Breast epithelium (tissue), 4 donors: Measurements from ENCODE around the gene HRAS. TPM values are rescaled to one million over a fixed set of nuclear protein-coding genes. Genes with fewer than 3 reads are reported as not detected.

Source experiments
- DNase-seq, 2 donors: peaks; one replicate each; pipeline ENCODE4 v3.0.0-alpha.2; 2019; ENCODE audit warnings: low spot score in 2 of 2
- H3K27ac ChIP-seq, 2 donors: fragments of 200-600 bp; sonication (generic) in 1 of 2; one replicate each; pipeline ENCODE4 v1.5.1; 2016 to 2019; ENCODE audit warnings: mild to moderate bottlenecking in 1 of 2
- H3K27me3 ChIP-seq, 2 donors: fragments of 200-600 bp; sonication (generic) in 1 of 2; one replicate each; pipeline versions ENCODE4 v1.5.1 to v1.6.0; 2017 to 2019; ENCODE audit warnings: control low read depth in 1 of 2, mild to moderate bottlenecking in 1 of 2
- H3K36me3 ChIP-seq: fragments of 200-600 bp; one replicate; pipeline ENCODE4 v1.5.1; 2019
- H3K4me1 ChIP-seq, 2 donors: fragments of 200-600 bp; sonication (generic); one replicate each; pipeline ENCODE4 v1.5.1; 2016 to 2019; ENCODE audit warnings: control low read depth in 1 of 2
- H3K4me3 ChIP-seq, 3 donors: fragments of 200-600 bp; sonication (generic); 1 replicate in 2 of 3; 2 replicates in 1 of 3; pipeline ENCODE4 v1.5.1; 2016 to 2019; ENCODE audit warnings: mild to moderate bottlenecking in 3 of 3, moderate library complexity in 2 of 3
- H3K9me3 ChIP-seq, 2 donors: fragments of 200-600 bp; sonication (generic) in 1 of 2; one replicate each; pipeline ENCODE4 v1.5.1; 2016 to 2019; ENCODE audit warnings: control low read depth in 1 of 2
- CTCF ChIP-seq, 3 donors: fragments of 450-650 bp; IDR thresholded peaks; one replicate each; pipeline ENCODE4 v1.5.1; 2016 to 2017; ENCODE audit warnings: antibody characterized with exemption in 3 of 3, mild to moderate bottlenecking in 3 of 3, moderate library complexity in 3 of 3
- POLR2A ChIP-seq: fragments of 450-650 bp; IDR thresholded peaks from one replicate; pipeline ENCODE4 v1.6.1; 2016; ENCODE audit warnings: antibody characterized with exemption, mild to moderate bottlenecking, moderate library complexity
- POLR2AphosphoS5 ChIP-seq, 3 donors: sonication (generic); formaldehyde crosslinking; IDR thresholded peaks; one replicate each; pipeline ENCODE4 v1.6.1; 2017; ENCODE audit warnings: antibody characterized with exemption in 3 of 3
- intact Hi-C: fragments of 100-400 bp; cut with DNase I; formaldehyde crosslinking; loops from one replicate; pipeline ENCODE4 v1.15.1; 2023; ENCODE audit warnings: low total_unique reads
- total RNA-seq, 3 donors: library from RNA; depleted of rRNA; stranded (reverse); fragments of >200 nt; gene quantifications; one replicate each; pipeline ENCODE4 v1.1.0, GENCODE V29; 2016

HRAS gene
- total RNA-seq, 3 donors from 2014 or later, result 33.2 to 50.1 (median 33.4) TPM

GRCh38 chr11:528166-528814 lies 7.1 kb downstream of the HRAS start:
- Histone ChIP-seq H3K36me3 (no peaks in the 10 kb centered on the region), H3K4me3 (no peak overlapping the region)
- intact Hi-C loops, result no loop called here

GRCh38 chr11:526192-526591 lies 9.2 kb downstream of the HRAS start:
- no peak for DNase-seq
- H3K4me3 ChIP-seq, result peak overlapping the region in 2 of 3 donors; percentile 43 to 54
- H3K36me3 ChIP-seq, result no peaks in the 10 kb centered on the region
- intact Hi-C loops, result no loop called here
- H3K27me3 ChIP-seq, result no peaks in the 10 kb centered on the region
- TF ChIP-seq POLR2AphosphoS5 (IDR thresholded peaks at IDR 0.05) (no peak), POLR2A (no peak), CTCF (IDR thresholded peaks at IDR 0.05) (no peak)
- H3K27ac ChIP-seq, result no peak overlapping the region
- no peaks in the 10 kb centered on the region for H3K4me1 ChIP-seq
- no peaks in the 10 kb centered on the region for H3K9me3 ChIP-seq

More at GRCh38 chr11:528166-528814, 7.1 kb downstream of the HRAS start:
- no peak overlapping the region for H3K27ac ChIP-seq
- no peak for DNase-seq
- TF ChIP-seq POLR2A (no peak), CTCF (IDR thresholded peaks at IDR 0.05) (no peak), POLR2AphosphoS5 (IDR thresholded peaks at IDR 0.05) (no peak)
- H3K27me3 ChIP-seq, result no peaks in the 10 kb centered on the region
- peaks cover 0 to 7% of the 10 kb centered on the region in 2 donors for H3K4me1 ChIP-seq
- H3K9me3 ChIP-seq, result no peaks in the 10 kb centered on the region

GRCh38 chr11:521177-521688 lies 14.1 kb downstream of the HRAS start:
- Histone ChIP-seq H3K9me3 (peaks cover 7 to 8% of the 10 kb centered on the region in 2 donors), H3K27ac (no peak overlapping the region), H3K36me3 (no peaks in the 10 kb centered on the region), H3K27me3 (no peaks in the 10 kb centered on the region), H3K4me3 (no peak overlapping the region), H3K4me1 (no peaks in the 10 kb centered on the region)
- intact Hi-C loops, result no loop called here
- no peak for DNase-seq
- TF ChIP-seq POLR2A (no peak), CTCF (IDR thresholded peaks at IDR 0.05) (no peak), POLR2AphosphoS5 (IDR thresholded peaks at IDR 0.05) (no peak)

GRCh38 chr11:520428-521176 lies 14.8 kb downstream of the HRAS start:
- H3K4me3 ChIP-seq, result no peak overlapping the region
- no peak overlapping the region for H3K27ac ChIP-seq
- DNase-seq, result no peak
- no peaks in the 10 kb centered on the region for H3K36me3 ChIP-seq
- TF ChIP-seq CTCF (IDR thresholded peaks at IDR 0.05) (no peak), POLR2AphosphoS5 (IDR thresholded peaks at IDR 0.05) (no peak), POLR2A (no peak)
- intact Hi-C loops, result no loop called here
- no peaks in the 10 kb centered on the region for H3K4me1 ChIP-seq
- H3K9me3 ChIP-seq, result peaks cover 7 to 9% of the 10 kb centered on the region in 2 donors
- H3K27me3 ChIP-seq, result no peaks in the 10 kb centered on the region
